ENCODE measurements around the gene ANAPC5. TPM values are rescaled to one million over a fixed set of nuclear protein-coding genes. Genes with fewer than 3 reads are reported as not detected.

ANAPC5 gene
- polyA plus RNA-seq, 1 experiment: 146 TPM

GRCh38 chr12:121261398-121261797 is 90.8 kb downstream of the ANAPC5 start:
- POLR2A ChIA-PET: interaction anchor here (0.6 kb wide), 1 partner anchor 1507 kb away, joined by 3 read pairs; no protein-coding TSS in a partner anchor
- TF ChIP-seq CTCF (IDR thresholded peaks at IDR 0.05; ENCODE audit: low read depth, low read length): no peak

GRCh38 chr12:121260091-121260490 is 92.1 kb downstream of the ANAPC5 start:
- Histone ChIP-seq H3K27ac (ENCODE audit: low read depth, low read length) (no peak overlapping the region), H3K4me3 (ENCODE audit: low read depth, low read length) (no peak overlapping the region), H3K9me3 (ENCODE audit: control insufficient read depth, insufficient read depth, low read length) (no peaks in the 10 kb centered on the region), H3K27me3 (ENCODE audit: control insufficient read depth, insufficient read depth, low read length) (no peaks in the 10 kb centered on the region)
- POLR2A ChIA-PET: no interaction called here
- no peak for DNase-seq (ENCODE audit: low read depth, low spot score)
- CTCF ChIA-PET: no interaction called here
- TF ChIP-seq CTCF (IDR thresholded peaks at IDR 0.05; ENCODE audit: low read depth, low read length): no peak

More at GRCh38 chr12:121261398-121261797, 90.8 kb downstream of the ANAPC5 start:
- no peaks in the 10 kb centered on the region for H3K9me3 ChIP-seq (ENCODE audit: control insufficient read depth, insufficient read depth, low read length)
- H3K27me3 ChIP-seq (ENCODE audit: control insufficient read depth, insufficient read depth, low read length): no peaks in the 10 kb centered on the region
- H3K27ac ChIP-seq (ENCODE audit: low read depth, low read length): no peak overlapping the region
- H3K4me3 ChIP-seq (ENCODE audit: low read depth, low read length): no peak overlapping the region
- no peak for DNase-seq (ENCODE audit: low read depth, low spot score)
- CTCF ChIA-PET: no interaction called here

- no peak for TF ChIP-seq CTCF (IDR thresholded peaks at IDR 0.05; ENCODE audit: low read depth, low read length)
- H3K4me3 ChIP-seq (ENCODE audit: low read depth, low read length): no peak overlapping the region
- H3K27ac ChIP-seq (ENCODE audit: low read depth, low read length): no peak overlapping the region
- no peak for DNase-seq (ENCODE audit: low read depth, low spot score)
- ChIA-PET CTCF (interaction anchor here (0.7 kb wide), 1 partner anchor 14 kb away, joined by 3 read pairs; no protein-coding TSS in a partner anchor), POLR2A (no interaction called here)
- H3K9me3 ChIP-seq (ENCODE audit: control insufficient read depth, insufficient read depth, low read length): no peaks in the 10 kb centered on the region
- H3K27me3 ChIP-seq (ENCODE audit: control insufficient read depth, insufficient read depth, low read length): no peaks in the 10 kb centered on the region
These were observed 93.1 kb downstream of the ANAPC5 start for GRCh38 chr12:121259074-121259473.

Other genes starting within 250 kb of the ANAPC5 start
- gene P2RX7, start 219.5 kb downstream of the ANAPC5 start, polyA plus RNA-seq (2011; rRNA removed): 0.48 and 0.50 TPM in 2 replicates
- gene P2RX4, start 142.3 kb downstream of the ANAPC5 start, polyA plus RNA-seq (2011; rRNA removed): 18.9 and 21.8 TPM in 2 replicates
- 23.1 and 24.2 TPM in 2 replicates for gene CAMKK2, start 55.7 kb downstream of the ANAPC5 start, polyA plus RNA-seq (2011; rRNA removed)
- gene RNF34, start 47.7 kb upstream of the ANAPC5 start, polyA plus RNA-seq (2011; rRNA removed): 47.4 and 55.3 TPM in 2 replicates
- gene KDM2B, start 228.6 kb upstream of the ANAPC5 start, polyA plus RNA-seq (2011; rRNA removed): 12.9 and 17.3 TPM in 2 replicates

Measured in AG04450 (cell line).